ENCODE results near the gene CRYBG1.

The CRYBG1 gene

DNA sequence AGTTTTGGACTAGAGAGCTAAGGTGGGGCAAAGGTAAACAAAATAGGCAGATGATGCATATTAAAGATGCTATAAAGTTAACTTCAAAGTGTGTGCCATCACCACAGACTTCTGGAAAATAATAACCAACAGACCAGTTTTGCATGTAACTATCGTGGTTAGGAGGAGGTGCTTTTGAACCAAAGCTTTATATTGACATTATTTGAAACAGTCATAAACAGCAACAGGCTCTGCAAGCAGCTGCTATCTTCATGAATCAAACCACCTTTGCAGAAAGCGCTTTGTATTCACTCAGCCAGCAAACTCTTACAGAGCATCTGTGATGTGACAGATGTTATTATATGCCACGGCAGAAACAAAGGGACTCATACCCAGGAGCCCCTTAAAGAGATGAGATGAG is 81.9 kb downstream of the CRYBG1 start:
- Histone ChIP-seq H3K4me3 (replicated peaks; ENCODE audit: low read depth, low read length) (no peak overlapping the region), H3K36me3 (ENCODE audit: control insufficient read depth, insufficient read depth, low read length) (no peaks in the 10 kb centered on the region), H3K27me3 (replicated peaks; ENCODE audit: control insufficient read depth, insufficient read depth, low read length) (no peaks in the 10 kb centered on the region)
- no peak for DNase-seq (ENCODE audit: extremely low read depth, insufficient read length)
- no peak for TF ChIP-seq CTCF (IDR thresholded peaks at IDR 0.05; ENCODE audit: insufficient read depth, low read length, poor library complexity, severe bottlenecking)

DNA sequence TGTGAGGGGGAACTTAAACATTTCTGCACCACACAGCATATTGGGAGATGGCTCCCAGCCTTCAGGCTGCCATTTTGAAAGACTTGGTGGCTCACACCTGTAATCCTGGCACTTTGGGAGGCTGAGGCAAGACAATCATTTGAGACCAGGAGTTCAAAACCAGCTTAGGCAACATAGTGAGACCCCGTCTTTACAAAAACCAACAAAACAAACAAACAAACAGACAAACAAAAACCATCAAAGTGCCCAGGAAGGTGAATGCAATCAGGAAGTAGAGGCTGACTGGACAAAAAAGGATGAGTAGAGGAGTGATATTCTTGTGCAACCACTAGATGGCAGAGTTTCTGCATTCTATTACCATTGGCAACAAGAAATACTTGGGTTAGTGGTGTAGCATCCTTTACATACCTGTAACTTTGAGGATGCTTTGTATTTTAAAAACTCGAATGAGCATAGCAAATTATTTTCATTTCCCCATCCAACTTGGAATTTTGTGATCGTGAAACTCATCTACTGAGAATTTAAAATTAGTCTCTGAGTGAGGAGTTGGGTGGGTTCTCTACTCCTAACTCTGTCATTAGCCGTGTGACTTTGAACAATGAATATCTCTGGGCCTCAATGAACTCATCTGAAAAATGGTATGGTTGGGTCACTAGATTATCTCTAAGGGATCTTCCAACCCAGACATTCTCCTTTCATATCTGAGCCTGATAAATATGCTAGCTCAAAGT is 84.4 kb downstream of the CRYBG1 start:
- H3K36me3 ChIP-seq (ENCODE audit: control insufficient read depth, insufficient read depth, low read length) = no peaks in the 10 kb centered on the region
- peak; percentile 63 for TF ChIP-seq CTCF (IDR thresholded peaks at IDR 0.05; ENCODE audit: insufficient read depth, low read length, poor library complexity, severe bottlenecking)
- peak; percentile 9 for DNase-seq (ENCODE audit: extremely low read depth, insufficient read length)
- H3K27me3 ChIP-seq (replicated peaks; ENCODE audit: control insufficient read depth, insufficient read depth, low read length) = no peaks in the 10 kb centered on the region
- no peak overlapping the region for H3K4me3 ChIP-seq (replicated peaks; ENCODE audit: low read depth, low read length)

GRCh38 chr6:106445508-106445878 is 85.0 kb downstream of the CRYBG1 start:
- Histone ChIP-seq H3K27me3 (replicated peaks; ENCODE audit: control insufficient read depth, insufficient read depth, low read length) (no peaks in the 10 kb centered on the region), H3K36me3 (ENCODE audit: control insufficient read depth, insufficient read depth, low read length) (no peaks in the 10 kb centered on the region), H3K4me3 (replicated peaks; ENCODE audit: low read depth, low read length) (no peak overlapping the region)
- no peak for DNase-seq (ENCODE audit: extremely low read depth, insufficient read length)
- TF ChIP-seq CTCF (IDR thresholded peaks at IDR 0.05; ENCODE audit: insufficient read depth, low read length, poor library complexity, severe bottlenecking) = no peak

DNA sequence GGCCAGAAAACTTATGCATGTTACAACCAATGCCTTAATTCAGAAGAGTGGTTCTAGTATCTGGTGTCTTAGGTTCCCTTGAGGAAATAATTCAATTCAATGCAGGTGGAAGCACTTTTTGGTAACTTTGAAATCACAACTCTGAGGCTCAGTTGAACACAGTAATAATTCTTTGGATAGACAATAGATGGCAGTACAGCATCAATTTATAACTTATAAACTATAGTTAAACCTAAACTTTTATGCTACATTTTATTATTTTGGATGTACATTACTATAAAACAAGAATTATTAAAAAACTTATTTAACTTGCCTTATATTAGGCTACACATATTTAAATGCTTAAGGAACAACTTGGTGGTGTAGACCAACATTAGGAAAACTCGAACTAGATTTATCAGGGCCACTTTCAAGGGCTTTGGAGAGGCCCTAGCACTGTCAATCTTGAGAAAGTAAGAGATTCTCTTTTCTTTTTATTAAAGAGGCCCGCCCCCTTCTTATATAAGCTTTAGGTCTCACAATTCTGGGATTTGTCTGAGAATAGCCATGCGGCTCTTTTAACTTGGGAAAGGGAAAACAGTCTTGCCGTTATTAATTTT is 85.9 kb downstream of the CRYBG1 start:
- Histone ChIP-seq H3K4me3 (replicated peaks; ENCODE audit: low read depth, low read length) (no peak overlapping the region), H3K27me3 (replicated peaks; ENCODE audit: control insufficient read depth, insufficient read depth, low read length) (no peaks in the 10 kb centered on the region), H3K36me3 (ENCODE audit: control insufficient read depth, insufficient read depth, low read length) (no peaks in the 10 kb centered on the region)
- no peak for DNase-seq (ENCODE audit: extremely low read depth, insufficient read length)
- TF ChIP-seq CTCF (IDR thresholded peaks at IDR 0.05; ENCODE audit: insufficient read depth, low read length, poor library complexity, severe bottlenecking) = peak; percentile 4

- TF ChIP-seq CTCF (IDR thresholded peaks at IDR 0.05; ENCODE audit: insufficient read depth, low read length, poor library complexity, severe bottlenecking) = no peak
- no peak for DNase-seq (ENCODE audit: extremely low read depth, insufficient read length)
- Histone ChIP-seq H3K36me3 (ENCODE audit: control insufficient read depth, insufficient read depth, low read length) (no peaks in the 10 kb centered on the region), H3K4me3 (replicated peaks; ENCODE audit: low read depth, low read length) (no peak overlapping the region), H3K27me3 (replicated peaks; ENCODE audit: control insufficient read depth, insufficient read depth, low read length) (no peaks in the 10 kb centered on the region)
These were observed 86.5 kb downstream of the CRYBG1 start for GRCh38 chr6:106446983-106447382.

Measured in GM06990 (cell line).